ENCODE results near the gene NAA80. TPM values are rescaled to one million over a fixed set of nuclear protein-coding genes. Genes with fewer than 3 reads are reported as not detected.
A peak's percentile ranks its signal among the peaks of the same experiment; 100 is the strongest.

The NAA80 gene
- polyA plus RNA-seq, 1 donor from 2014 or later: 4.6 TPM

DNA sequence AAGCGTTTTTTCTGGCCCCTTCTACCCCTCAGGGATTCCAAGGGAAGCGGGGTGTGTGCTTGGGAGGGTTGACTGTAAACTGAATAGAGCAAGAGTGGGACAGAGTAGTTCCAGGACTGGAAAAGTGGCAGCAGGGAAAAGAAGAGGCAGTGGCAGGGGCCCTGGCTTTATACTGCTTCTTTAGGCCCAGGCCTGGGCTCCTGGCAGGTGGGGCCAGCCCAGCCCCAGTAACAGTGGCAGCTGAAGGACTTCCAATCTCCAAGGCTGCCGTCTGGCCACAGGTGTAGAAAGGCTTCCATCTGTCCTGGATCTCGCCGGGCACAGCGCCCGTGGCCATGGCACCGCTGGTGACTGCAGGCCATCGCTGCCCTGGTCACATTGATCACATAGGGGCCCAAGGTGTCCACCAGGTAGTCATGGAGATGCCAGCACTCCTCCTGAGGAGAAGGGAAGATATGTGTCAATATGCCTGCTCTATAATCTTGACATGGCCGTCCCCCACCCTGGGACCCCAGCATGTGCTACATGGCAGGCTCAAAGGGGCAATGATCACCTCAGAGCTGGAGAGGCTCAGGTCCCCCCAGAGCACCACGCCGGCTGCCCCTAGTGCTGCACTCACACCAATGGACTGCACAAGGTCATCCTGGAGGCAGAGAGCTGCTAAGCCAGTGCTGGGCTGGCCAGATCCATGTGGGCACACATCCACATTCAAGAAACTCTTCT is 6.0 kb downstream of the NAA80 start:
- no peak overlapping the region for H3K27ac ChIP-seq (ENCODE audit: low read length)
- no peak for TF ChIP-seq SMC3 (conservative IDR thresholded peaks at IDR 0.05; ENCODE audit: poor library complexity)
- TF ChIP-seq, protein P1, sequence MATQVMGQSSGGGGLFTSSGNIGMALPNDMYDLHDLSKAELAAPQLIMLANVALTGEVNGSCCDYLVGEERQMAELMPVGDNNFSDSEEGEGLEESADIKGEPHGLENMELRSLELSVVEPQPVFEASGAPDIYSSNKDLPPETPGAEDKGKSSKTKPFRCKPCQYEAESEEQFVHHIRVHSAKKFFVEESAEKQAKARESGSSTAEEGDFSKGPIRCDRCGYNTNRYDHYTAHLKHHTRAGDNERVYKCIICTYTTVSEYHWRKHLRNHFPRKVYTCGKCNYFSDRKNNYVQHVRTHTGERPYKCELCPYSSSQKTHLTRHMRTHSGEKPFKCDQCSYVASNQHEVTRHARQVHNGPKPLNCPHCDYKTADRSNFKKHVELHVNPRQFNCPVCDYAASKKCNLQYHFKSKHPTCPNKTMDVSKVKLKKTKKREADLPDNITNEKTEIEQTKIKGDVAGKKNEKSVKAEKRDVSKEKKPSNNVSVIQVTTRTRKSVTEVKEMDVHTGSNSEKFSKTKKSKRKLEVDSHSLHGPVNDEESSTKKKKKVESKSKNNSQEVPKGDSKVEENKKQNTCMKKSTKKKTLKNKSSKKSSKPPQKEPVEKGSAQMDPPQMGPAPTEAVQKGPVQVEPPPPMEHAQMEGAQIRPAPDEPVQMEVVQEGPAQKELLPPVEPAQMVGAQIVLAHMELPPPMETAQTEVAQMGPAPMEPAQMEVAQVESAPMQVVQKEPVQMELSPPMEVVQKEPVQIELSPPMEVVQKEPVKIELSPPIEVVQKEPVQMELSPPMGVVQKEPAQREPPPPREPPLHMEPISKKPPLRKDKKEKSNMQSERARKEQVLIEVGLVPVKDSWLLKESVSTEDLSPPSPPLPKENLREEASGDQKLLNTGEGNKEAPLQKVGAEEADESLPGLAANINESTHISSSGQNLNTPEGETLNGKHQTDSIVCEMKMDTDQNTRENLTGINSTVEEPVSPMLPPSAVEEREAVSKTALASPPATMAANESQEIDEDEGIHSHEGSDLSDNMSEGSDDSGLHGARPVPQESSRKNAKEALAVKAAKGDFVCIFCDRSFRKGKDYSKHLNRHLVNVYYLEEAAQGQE (IDR thresholded peaks at IDR 0.05; ENCODE audit: borderline replicate concordance): no peak
- TF ChIP-seq POLR2AphosphoS5 (IDR thresholded peaks at IDR 0.05): no peak
- no peak for TF ChIP-seq MXI1 (conservative IDR thresholded peaks at IDR 0.05; ENCODE audit: poor library complexity, severe bottlenecking)
- TF ChIP-seq EP300 (conservative IDR thresholded peaks at IDR 0.05; ENCODE audit: poor library complexity, severe bottlenecking): no peak
- no peak for TF ChIP-seq RAD21 (conservative IDR thresholded peaks at IDR 0.05)
- TF ChIP-seq EZH2 (IDR thresholded peaks at IDR 0.05; ENCODE audit: borderline replicate concordance, insufficient read depth, low read length, poor library complexity, severe bottlenecking): no peak
- TF ChIP-seq TAF1 (IDR thresholded peaks at IDR 0.05; ENCODE audit: low read depth): no peak
- TF ChIP-seq, protein P2, sequence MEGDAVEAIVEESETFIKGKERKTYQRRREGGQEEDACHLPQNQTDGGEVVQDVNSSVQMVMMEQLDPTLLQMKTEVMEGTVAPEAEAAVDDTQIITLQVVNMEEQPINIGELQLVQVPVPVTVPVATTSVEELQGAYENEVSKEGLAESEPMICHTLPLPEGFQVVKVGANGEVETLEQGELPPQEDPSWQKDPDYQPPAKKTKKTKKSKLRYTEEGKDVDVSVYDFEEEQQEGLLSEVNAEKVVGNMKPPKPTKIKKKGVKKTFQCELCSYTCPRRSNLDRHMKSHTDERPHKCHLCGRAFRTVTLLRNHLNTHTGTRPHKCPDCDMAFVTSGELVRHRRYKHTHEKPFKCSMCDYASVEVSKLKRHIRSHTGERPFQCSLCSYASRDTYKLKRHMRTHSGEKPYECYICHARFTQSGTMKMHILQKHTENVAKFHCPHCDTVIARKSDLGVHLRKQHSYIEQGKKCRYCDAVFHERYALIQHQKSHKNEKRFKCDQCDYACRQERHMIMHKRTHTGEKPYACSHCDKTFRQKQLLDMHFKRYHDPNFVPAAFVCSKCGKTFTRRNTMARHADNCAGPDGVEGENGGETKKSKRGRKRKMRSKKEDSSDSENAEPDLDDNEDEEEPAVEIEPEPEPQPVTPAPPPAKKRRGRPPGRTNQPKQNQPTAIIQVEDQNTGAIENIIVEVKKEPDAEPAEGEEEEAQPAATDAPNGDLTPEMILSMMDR (IDR thresholded peaks at IDR 0.05; ENCODE audit: poor library complexity, severe bottlenecking): no peak
- H3K4me2 ChIP-seq (ENCODE audit: low read length): peak overlapping the region; percentile 64
- no peaks in the 10 kb centered on the region for H3F3A ChIP-seq (ENCODE audit: insufficient read depth, low read length, poor library complexity, severe bottlenecking)
- H3K9ac ChIP-seq (ENCODE audit: low read length): peak overlapping the region; percentile 47
- no peaks in the 10 kb centered on the region for H3K9me3 ChIP-seq (ENCODE audit: low read length)
- H3K9me2 ChIP-seq (ENCODE audit: insufficient read depth, low read length): no peaks in the 10 kb centered on the region
- H3K4me3 ChIP-seq (ENCODE audit: low read length): peak overlapping the region; percentile 96
- no peaks in the 10 kb centered on the region for H3K36me3 ChIP-seq (ENCODE audit: insufficient read depth, low read length)
- H3K79me2 ChIP-seq (replicated peaks; ENCODE audit: insufficient read depth, low read length): peaks cover 6% of the 10 kb centered on the region
- H3K27me3 ChIP-seq (ENCODE audit: insufficient read depth, low read depth, low read length): no peaks in the 10 kb centered on the region
- peak overlapping the region; percentile 24 for H2AFZ ChIP-seq (ENCODE audit: low read depth, low read length)
- no peaks in the 10 kb centered on the region for H4K20me1 ChIP-seq (ENCODE audit: insufficient read depth)

DNA sequence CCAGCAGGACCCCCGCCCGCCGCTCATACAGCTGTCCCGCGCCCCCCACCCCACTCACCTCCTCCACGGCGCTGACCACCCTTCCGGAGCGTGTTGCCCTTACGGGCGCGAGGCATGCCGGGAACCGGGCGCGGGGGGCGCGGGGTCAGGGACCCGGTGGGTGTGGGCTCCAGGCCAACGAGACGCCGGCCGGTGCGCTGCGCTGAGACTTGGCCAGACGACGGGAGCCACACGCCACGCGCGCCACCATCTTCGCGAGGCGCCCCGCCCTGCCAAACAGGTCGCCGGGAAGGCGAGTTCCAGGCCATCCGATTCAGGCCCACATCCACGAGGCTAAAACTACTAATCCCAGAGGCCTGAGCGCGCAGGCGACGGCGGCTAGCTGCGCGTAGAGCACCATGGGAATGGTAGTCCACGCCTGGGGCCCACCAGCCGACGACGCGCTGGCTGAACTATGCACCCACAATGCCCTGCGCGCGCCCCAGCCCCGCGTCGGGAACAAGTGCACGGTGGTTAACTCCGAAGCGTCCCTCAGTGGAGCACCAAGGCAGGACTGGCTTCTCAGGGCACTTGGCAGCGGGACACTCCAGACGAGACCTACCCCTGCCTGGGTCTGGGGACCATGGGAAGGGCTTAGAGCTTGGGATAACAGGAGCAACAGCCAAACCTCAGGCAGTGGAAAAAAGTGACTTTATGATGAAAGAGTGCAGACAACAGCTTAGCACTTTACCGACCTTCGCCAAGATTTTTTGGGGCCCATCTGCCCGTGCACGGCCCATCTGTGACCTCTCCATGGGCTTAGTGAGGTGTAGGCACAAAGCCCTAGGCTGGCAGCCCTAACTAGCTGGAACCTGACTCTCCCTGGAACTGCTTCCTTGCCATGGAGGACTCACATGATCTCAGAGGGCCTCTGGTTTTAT is 6.8 kb downstream of the NAA80 start, which contains the start of gene IFRD2:
IFRD2 (minus strand) TSS at position 271 of the 920 bp plus-strand sequence; CDS start at position 116, 155 bp downstream.
- H3K9me2 ChIP-seq (ENCODE audit: insufficient read depth, low read length): no peaks in the 10 kb centered on the region
- H3K79me2 ChIP-seq (replicated peaks; ENCODE audit: insufficient read depth, low read length): peaks cover 6% of the 10 kb centered on the region
- no peaks in the 10 kb centered on the region for H3K27me3 ChIP-seq (ENCODE audit: insufficient read depth, low read depth, low read length)
- no peaks in the 10 kb centered on the region for H3K36me3 ChIP-seq (ENCODE audit: insufficient read depth, low read length)
- peak within 1 kb of the TSS; percentile 42 for H2AFZ ChIP-seq (ENCODE audit: low read depth, low read length)
- H3K9me3 ChIP-seq (ENCODE audit: low read length): no peaks in the 10 kb centered on the region
- H3F3A ChIP-seq (ENCODE audit: insufficient read depth, low read length, poor library complexity, severe bottlenecking): no peaks in the 10 kb centered on the region
- H3K4me3 ChIP-seq (ENCODE audit: low read length): peak within 1 kb of the TSS; percentile 96
- H3K9ac ChIP-seq (ENCODE audit: low read length): peak within 1 kb of the TSS; percentile 62
- TF ChIP-seq EP300 (conservative IDR thresholded peaks at IDR 0.05; ENCODE audit: poor library complexity, severe bottlenecking) (peak; percentile 45), TAF1 (IDR thresholded peaks at IDR 0.05; ENCODE audit: low read depth) (peak; percentile 25), EZH2 (IDR thresholded peaks at IDR 0.05; ENCODE audit: borderline replicate concordance, insufficient read depth, low read length, poor library complexity, severe bottlenecking) (no peak), SMC3 (conservative IDR thresholded peaks at IDR 0.05; ENCODE audit: poor library complexity) (peak; percentile 25), POLR2AphosphoS5 (IDR thresholded peaks at IDR 0.05) (no peak), MXI1 (conservative IDR thresholded peaks at IDR 0.05; ENCODE audit: poor library complexity, severe bottlenecking) (peak; percentile 97), RAD21 (conservative IDR thresholded peaks at IDR 0.05) (peak; percentile 9)
- TF ChIP-seq, protein P2 (IDR thresholded peaks at IDR 0.05; ENCODE audit: poor library complexity, severe bottlenecking): peak; percentile 52
- TF ChIP-seq, protein P1 (IDR thresholded peaks at IDR 0.05; ENCODE audit: borderline replicate concordance): no peak
- peak within 1 kb of the TSS; percentile 33 for H3K27ac ChIP-seq (ENCODE audit: low read length)
- peak within 1 kb of the TSS; percentile 99 for H3K4me2 ChIP-seq (ENCODE audit: low read length)
- no peaks in the 10 kb centered on the region for H4K20me1 ChIP-seq (ENCODE audit: insufficient read depth)

Data from neural cell (in vitro differentiated cells).